ENCODE measurements around the gene NTRK3. TPM values are rescaled to one million over a fixed set of nuclear protein-coding genes. Genes with fewer than 3 reads are reported as not detected.

NTRK3 gene
- total and polyA plus RNA-seq, 4 donors = 0.21 to 2.9 (median 0.32) TPM

- DNase-seq (ENCODE audit: low spot score) = no peak
- TF ChIP-seq TAF1 (conservative IDR thresholded peaks at IDR 0.05) (no peak), SP1 (IDR thresholded peaks at IDR 0.05) (no peak), RXRA (IDR thresholded peaks at IDR 0.05) (no peak), RAD21 (IDR thresholded peaks at IDR 0.05) (no peak), ATF3 (IDR thresholded peaks at IDR 0.05) (no peak), HNF4A (conservative IDR thresholded peaks at IDR 0.05) (no peak), HNF4G (IDR thresholded peaks at IDR 0.05) (no peak), GABPA (IDR thresholded peaks at IDR 0.05 in 1 of 2, conservative IDR thresholded peaks at IDR 0.05 in 1 of 2) (no peak), EGR1 (IDR thresholded peaks at IDR 0.05; ENCODE audit: low read depth in 2 of 2) (no peak)
- TF ChIP-seq, protein P1, sequence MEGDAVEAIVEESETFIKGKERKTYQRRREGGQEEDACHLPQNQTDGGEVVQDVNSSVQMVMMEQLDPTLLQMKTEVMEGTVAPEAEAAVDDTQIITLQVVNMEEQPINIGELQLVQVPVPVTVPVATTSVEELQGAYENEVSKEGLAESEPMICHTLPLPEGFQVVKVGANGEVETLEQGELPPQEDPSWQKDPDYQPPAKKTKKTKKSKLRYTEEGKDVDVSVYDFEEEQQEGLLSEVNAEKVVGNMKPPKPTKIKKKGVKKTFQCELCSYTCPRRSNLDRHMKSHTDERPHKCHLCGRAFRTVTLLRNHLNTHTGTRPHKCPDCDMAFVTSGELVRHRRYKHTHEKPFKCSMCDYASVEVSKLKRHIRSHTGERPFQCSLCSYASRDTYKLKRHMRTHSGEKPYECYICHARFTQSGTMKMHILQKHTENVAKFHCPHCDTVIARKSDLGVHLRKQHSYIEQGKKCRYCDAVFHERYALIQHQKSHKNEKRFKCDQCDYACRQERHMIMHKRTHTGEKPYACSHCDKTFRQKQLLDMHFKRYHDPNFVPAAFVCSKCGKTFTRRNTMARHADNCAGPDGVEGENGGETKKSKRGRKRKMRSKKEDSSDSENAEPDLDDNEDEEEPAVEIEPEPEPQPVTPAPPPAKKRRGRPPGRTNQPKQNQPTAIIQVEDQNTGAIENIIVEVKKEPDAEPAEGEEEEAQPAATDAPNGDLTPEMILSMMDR (IDR thresholded peaks at IDR 0.05; ENCODE audit: low read depth, low read length, missing input control) = no peak
- Histone ChIP-seq H3K4me1 (ENCODE audit: control insufficient read depth in 4 of 4, insufficient read depth in 4 of 4, low read length in 3 of 4) (no peaks in the 10 kb centered on the region), H3K4me3 (ENCODE audit: low read depth in 1 of 3, low read length in 3 of 3) (no peak overlapping the region), H3K36me3 (ENCODE audit: control insufficient read depth in 4 of 4, insufficient read depth in 3 of 4, low read depth in 1 of 4, low read length in 3 of 4) (no peaks in the 10 kb centered on the region), H3K9ac (ENCODE audit: low read depth in 1 of 2, low read length in 2 of 2) (no peak overlapping the region), H3K9me3 (ENCODE audit: control insufficient read depth in 4 of 4, low read length in 3 of 4) (peaks cover 0 to 5% (median 0%) of the 10 kb centered on the region in 4 donors), H3K27ac (ENCODE audit: low read depth in 1 of 2, low read length in 2 of 2) (no peak overlapping the region), H3K27me3 (ENCODE audit: control insufficient read depth in 4 of 4, insufficient read depth in 4 of 4, low read length in 3 of 4) (peaks cover 0 to 4% (median 0%) of the 10 kb centered on the region in 4 donors)
- WGBS = 89% methylated on average over 1 of the region's 1 CpG
Observed at GRCh38 chr15:87818756-87819155, 437.8 kb downstream of the NTRK3 start.

DNA sequence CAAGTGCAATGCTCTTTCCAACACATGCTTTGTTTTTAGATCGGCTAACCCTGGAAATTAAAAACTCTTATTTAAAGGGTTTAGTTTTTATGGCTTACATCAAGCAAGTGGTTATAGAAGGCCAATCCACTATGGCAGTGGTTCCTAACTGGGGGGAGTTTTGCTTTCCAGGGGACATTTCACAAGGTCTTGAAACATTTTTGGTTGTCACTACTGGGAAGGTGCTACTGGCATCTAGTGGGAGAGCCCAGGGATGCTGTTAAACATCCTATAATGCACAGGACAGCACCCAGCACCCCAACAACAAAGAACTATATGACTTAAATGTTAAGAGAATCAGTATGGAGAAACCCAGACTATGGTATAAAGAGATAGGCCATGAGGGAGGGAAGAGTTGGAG lies 439.0 kb downstream of the NTRK3 start:
- 89% methylated on average over 1 of the region's 1 CpG for WGBS
- no peak for TF ChIP-seq SP1 (IDR thresholded peaks at IDR 0.05)
- TF ChIP-seq HNF4G (IDR thresholded peaks at IDR 0.05) = no peak
- no peak for TF ChIP-seq RXRA (IDR thresholded peaks at IDR 0.05)
- TF ChIP-seq HNF4A (conservative IDR thresholded peaks at IDR 0.05) = no peak
- TF ChIP-seq EGR1 (IDR thresholded peaks at IDR 0.05; ENCODE audit: low read depth in 2 of 2) = no peak
- TF ChIP-seq TAF1 (conservative IDR thresholded peaks at IDR 0.05) = no peak
- no peak for TF ChIP-seq NR2F2 (IDR thresholded peaks at IDR 0.05)
- TF ChIP-seq REST (IDR thresholded peaks at IDR 0.05) = no peak
- TF ChIP-seq, protein P1 (IDR thresholded peaks at IDR 0.05; ENCODE audit: low read depth, low read length, missing input control) = no peak
- no peak for TF ChIP-seq GABPA (IDR thresholded peaks at IDR 0.05 in 1 of 2, conservative IDR thresholded peaks at IDR 0.05 in 1 of 2)
- peaks cover 0 to 5% (median 0%) of the 10 kb centered on the region in 4 donors for H3K9me3 ChIP-seq (ENCODE audit: control insufficient read depth in 4 of 4, low read length in 3 of 4)

More for the DNA sequence above, 439.0 kb downstream of the NTRK3 start:
- DNase-seq (ENCODE audit: low spot score) = no peak
- Histone ChIP-seq H3K27ac (ENCODE audit: low read depth in 1 of 2, low read length in 2 of 2) (no peak overlapping the region), H3K4me3 (ENCODE audit: low read depth in 1 of 3, low read length in 3 of 3) (no peak overlapping the region), H3K36me3 (ENCODE audit: control insufficient read depth in 4 of 4, insufficient read depth in 3 of 4, low read depth in 1 of 4, low read length in 3 of 4) (no peaks in the 10 kb centered on the region), H3K4me1 (ENCODE audit: control insufficient read depth in 4 of 4, insufficient read depth in 4 of 4, low read length in 3 of 4) (no peaks in the 10 kb centered on the region), H3K9ac (ENCODE audit: low read depth in 1 of 2, low read length in 2 of 2) (no peak overlapping the region), H3K27me3 (ENCODE audit: control insufficient read depth in 4 of 4, insufficient read depth in 4 of 4, low read length in 3 of 4) (peaks cover 0 to 4% (median 0%) of the 10 kb centered on the region in 4 donors)
